K562 (cell line): ENCODE data around the gene FAR2.

Experiments
- ATF2 ChIP-seq: sonication (generic); formaldehyde crosslinking; IDR thresholded peaks from 2 replicates; pipeline ENCODE4 v1.8.1; 2022; ENCODE audit warnings: missing genetic modification reagents
- CBFB ChIP-seq: sonication (generic); formaldehyde crosslinking; IDR thresholded peaks from 2 replicates; pipeline ENCODE4 v1.4.0; 2020; ENCODE audit warnings: mild to moderate bottlenecking, missing genetic modification reagents
- CEBPZ ChIP-seq: fragments of 150-350 bp; IDR thresholded peaks from 2 replicates; pipeline ENCODE4 v1.6.1; 2014; ENCODE audit warnings: low read depth, mild to moderate bottlenecking, low read length, borderline replicate concordance
- KDM1A ChIP-seq, 2 experiments: fragments of 450-650 bp; IDR thresholded peaks; 2 replicates each; pipeline ENCODE4 v1.6.1; 2016; ENCODE audit warnings: mild to moderate bottlenecking in 2 of 2
- POLR2A ChIP-seq: fragments of 450-650 bp; conservative IDR thresholded peaks from 2 replicates; pipeline ENCODE4 v1.6.1; 2016
- SMARCA4 ChIP-seq: fragments of 450-650 bp; IDR thresholded peaks from 2 replicates; pipeline ENCODE4 v1.6.1; 2016
- TCF7L2 ChIP-seq: fragments of 150-350 bp; IDR thresholded peaks from 2 replicates; pipeline ENCODE4 v1.6.1; 2016; ENCODE audit warnings: low read depth, mild to moderate bottlenecking, low read length, moderate library complexity
- ZBED1 ChIP-seq: IDR thresholded peaks from 2 replicates; pipeline ENCODE4 v1.6.1; 2014
- ZNF121 ChIP-seq: sonication (generic); formaldehyde crosslinking; conservative IDR thresholded peaks from 2 replicates; pipeline ENCODE4 v1.8.0; 2022; ENCODE audit warnings: missing genetic modification reagents
- TF ChIP-seq, protein P1 (sequence below): fragments of 150-350 bp; conservative IDR thresholded peaks from 2 replicates; pipeline ENCODE4 v1.6.1; 2014; ENCODE audit warnings: low read length

DNA sequence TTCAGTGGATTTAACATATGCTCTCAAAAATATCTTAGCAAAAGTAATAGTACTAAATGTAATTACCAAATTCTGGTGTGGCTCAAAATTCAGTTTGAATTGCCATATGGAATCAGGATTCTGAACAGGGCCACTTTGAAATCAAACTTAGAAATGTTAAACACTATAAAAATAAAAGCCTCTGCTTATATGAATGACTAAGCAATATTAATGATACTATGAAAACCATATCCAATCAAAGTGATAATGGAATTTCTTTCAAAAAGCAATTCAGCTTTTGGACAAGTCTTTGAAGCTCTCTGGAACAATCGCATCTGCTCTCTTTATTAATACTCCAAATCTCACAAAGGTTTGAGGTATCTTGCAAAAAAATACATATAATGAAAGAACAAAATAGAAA lies 180.3 kb downstream of the FAR2 start:
- TF ChIP-seq ZBED1, result no peak
- TF ChIP-seq, protein P1, sequence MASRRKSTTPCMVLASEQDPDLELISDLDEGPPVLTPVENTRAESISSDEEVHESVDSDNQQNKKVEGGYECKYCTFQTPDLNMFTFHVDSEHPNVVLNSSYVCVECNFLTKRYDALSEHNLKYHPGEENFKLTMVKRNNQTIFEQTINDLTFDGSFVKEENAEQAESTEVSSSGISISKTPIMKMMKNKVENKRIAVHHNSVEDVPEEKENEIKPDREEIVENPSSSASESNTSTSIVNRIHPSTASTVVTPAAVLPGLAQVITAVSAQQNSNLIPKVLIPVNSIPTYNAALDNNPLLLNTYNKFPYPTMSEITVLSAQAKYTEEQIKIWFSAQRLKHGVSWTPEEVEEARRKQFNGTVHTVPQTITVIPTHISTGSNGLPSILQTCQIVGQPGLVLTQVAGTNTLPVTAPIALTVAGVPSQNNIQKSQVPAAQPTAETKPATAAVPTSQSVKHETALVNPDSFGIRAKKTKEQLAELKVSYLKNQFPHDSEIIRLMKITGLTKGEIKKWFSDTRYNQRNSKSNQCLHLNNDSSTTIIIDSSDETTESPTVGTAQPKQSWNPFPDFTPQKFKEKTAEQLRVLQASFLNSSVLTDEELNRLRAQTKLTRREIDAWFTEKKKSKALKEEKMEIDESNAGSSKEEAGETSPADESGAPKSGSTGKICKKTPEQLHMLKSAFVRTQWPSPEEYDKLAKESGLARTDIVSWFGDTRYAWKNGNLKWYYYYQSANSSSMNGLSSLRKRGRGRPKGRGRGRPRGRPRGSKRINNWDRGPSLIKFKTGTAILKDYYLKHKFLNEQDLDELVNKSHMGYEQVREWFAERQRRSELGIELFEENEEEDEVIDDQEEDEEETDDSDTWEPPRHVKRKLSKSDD, result no peak
- no peak for TF ChIP-seq ATF2 (CRISPR knock-in tag)
- no peak for TF ChIP-seq SMARCA4
- TF ChIP-seq TCF7L2, result no peak
- TF ChIP-seq CEBPZ, result no peak
- no peak for TF ChIP-seq KDM1A (IDR thresholded peaks at IDR 0.05)
- TF ChIP-seq ZNF121 (CRISPR knock-in tag), result no peak
- no peak for TF ChIP-seq POLR2A
- no peak for TF ChIP-seq CBFB (CRISPR knock-in tag)
